Adrenal gland (tissue), 12 donors: ENCODE measurements around the gene COMMD1. TPM values are rescaled to one million over a fixed set of nuclear protein-coding genes. Genes with fewer than 3 reads are reported as not detected.
"Not testable (repeated sequence)": the region's sequence is repeated elsewhere in the genome, so short reads cannot be mapped to it uniquely, and the experiment has no call there.

ENCODE experiments used
- DNase-seq, 7 donors: peaks; one replicate each; pipeline ENCODE4 v3.0.0-alpha.2; 2019 to 2020
- H3K27ac ChIP-seq, 5 donors: fragments of 200-600 bp; sonication (generic) in 4 of 5; 1 replicate in 3 of 5; 2 replicates in 2 of 5; pipeline versions ENCODE4 v1.5.1 to v1.8.0; 2016 to 2020; ENCODE audit warnings: mild to moderate bottlenecking in 1 of 5
- H3K27me3 ChIP-seq: fragments of 200-600 bp; 2 replicates; pipeline ENCODE4 v1.8.0; 2021
- H3K36me3 ChIP-seq, 2 donors: fragments of 200-600 bp; replicated peaks in 1 of 2; 1 replicate in 1 of 2; 2 replicates in 1 of 2; pipeline versions ENCODE4 v1.5.1 to v1.8.0; 2018 to 2022
- H3K4me1 ChIP-seq, 2 donors: fragments of 200-600 bp; replicated peaks in 1 of 2; 1 replicate in 1 of 2; 2 replicates in 1 of 2; pipeline versions ENCODE4 v1.5.1 to v1.8.0; 2018 to 2021
- H3K4me3 ChIP-seq, 4 donors: fragments of 200-600 bp; sonication (generic) in 3 of 4; one replicate each; pipeline ENCODE4 v1.5.1; 2016 to 2018
- H3K9me3 ChIP-seq, 3 donors: fragments of 200-600 bp; sonication (generic) in 1 of 3; replicated peaks in 1 of 3; 1 replicate in 2 of 3; 2 replicates in 1 of 3; pipeline versions ENCODE4 v1.5.1 to v1.8.0; 2016 to 2021
- POLR2A ChIP-seq, 2 donors: fragments of 450-650 bp; IDR thresholded peaks; one replicate each; pipeline ENCODE4 v1.6.1; 2017; ENCODE audit warnings: antibody characterized with exemption in 2 of 2, mild to moderate bottlenecking in 2 of 2, moderate library complexity in 1 of 2
- WGBS, 4 donors: extraction: QIAGEN DNeasy Blood & Tissue Kit in 2 of 4; methylation state at CpG; one replicate each; pipeline versions ENCODE4 v1.1.5 to v1.1.7; 2013 to 2017; 5-methylcytosine and 5-hydroxymethylcytosine counted together
- intact Hi-C, 2 donors: fragments of 100-400 bp; cut with DNase I; formaldehyde crosslinking; loops; one replicate each; pipeline versions ENCODE4 v1.14.1 to v1.15.0; 2022 to 2023
- polyA plus RNA-seq, 3 donors: library from polyadenylated mRNA; stranded (reverse); fragments of 200-250 nt in 2 of 3; fragments of 350-450 nt in 1 of 3; fragmentation: Illumina TruSeq in 1 of 3; extraction: RNeasy Lipid Tissue Mini Kit (QIAGEN cat#74804) in 1 of 3; gene quantifications; one replicate each; pipeline ENCODE4 v1.2.3, GENCODE V29; 2013 to 2014
- total RNA-seq, 9 donors: library from RNA; depleted of rRNA in 4 of 9; stranded (reverse); fragments of >200 nt in 4 of 9; fragments of 120-200 nt in 1 of 9; fragmentation: NEBNext Ultra II Directional in 1 of 9; extraction: Animal tissue kit (Norgen Biotek cat#: 25700) in 1 of 9; gene quantifications; one replicate each; pipeline versions ENCODE4 v1.1.0 to v1.2.4, GENCODE V29; 2013 to 2023
- TF ChIP-seq, protein P1 (sequence below), 6 experiments: fragments of 450-650 bp in 4 of 6; fragments of 200-600 bp in 2 of 6; sonication (generic) in 1 of 6; IDR thresholded peaks; 1 replicate in 5 of 6; 2 replicates in 1 of 6; pipeline versions ENCODE4 v1.5.1 to v1.8.0; 2016 to 2021; ENCODE audit warnings: antibody characterized with exemption in 6 of 6, mild to moderate bottlenecking in 2 of 6, moderate library complexity in 1 of 6
- donor health status: healthy with polysubstance abuse.
- donor health status: Bipolar disorder and iron deficiency.
- donor health status: DM: yes; HTN: yes; CAD: no.
- donor health status: DM: no; HTN: no; CAD: no.
- donor health status: DM: no; HTN: no; CAD: no.
- donor health status: DM: yes; HTN: yes; CAD: no.

Gene COMMD1
- total and polyA plus RNA-seq, 12 donors = 35.5 to 89.9 (median 55.4) TPM

GRCh38 chr2:62144689-62145477 is 239.4 kb downstream of the COMMD1 start:
- intact Hi-C loops = no loop called here
- TF ChIP-seq, protein P1, sequence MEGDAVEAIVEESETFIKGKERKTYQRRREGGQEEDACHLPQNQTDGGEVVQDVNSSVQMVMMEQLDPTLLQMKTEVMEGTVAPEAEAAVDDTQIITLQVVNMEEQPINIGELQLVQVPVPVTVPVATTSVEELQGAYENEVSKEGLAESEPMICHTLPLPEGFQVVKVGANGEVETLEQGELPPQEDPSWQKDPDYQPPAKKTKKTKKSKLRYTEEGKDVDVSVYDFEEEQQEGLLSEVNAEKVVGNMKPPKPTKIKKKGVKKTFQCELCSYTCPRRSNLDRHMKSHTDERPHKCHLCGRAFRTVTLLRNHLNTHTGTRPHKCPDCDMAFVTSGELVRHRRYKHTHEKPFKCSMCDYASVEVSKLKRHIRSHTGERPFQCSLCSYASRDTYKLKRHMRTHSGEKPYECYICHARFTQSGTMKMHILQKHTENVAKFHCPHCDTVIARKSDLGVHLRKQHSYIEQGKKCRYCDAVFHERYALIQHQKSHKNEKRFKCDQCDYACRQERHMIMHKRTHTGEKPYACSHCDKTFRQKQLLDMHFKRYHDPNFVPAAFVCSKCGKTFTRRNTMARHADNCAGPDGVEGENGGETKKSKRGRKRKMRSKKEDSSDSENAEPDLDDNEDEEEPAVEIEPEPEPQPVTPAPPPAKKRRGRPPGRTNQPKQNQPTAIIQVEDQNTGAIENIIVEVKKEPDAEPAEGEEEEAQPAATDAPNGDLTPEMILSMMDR (IDR thresholded peaks at IDR 0.05) = no peak
- TF ChIP-seq POLR2A (IDR thresholded peaks at IDR 0.05) = no peak
- WGBS, 4 donors = 95 to 98% (median 97%) methylated on average over 5 of the region's 5 CpGs

DNA sequence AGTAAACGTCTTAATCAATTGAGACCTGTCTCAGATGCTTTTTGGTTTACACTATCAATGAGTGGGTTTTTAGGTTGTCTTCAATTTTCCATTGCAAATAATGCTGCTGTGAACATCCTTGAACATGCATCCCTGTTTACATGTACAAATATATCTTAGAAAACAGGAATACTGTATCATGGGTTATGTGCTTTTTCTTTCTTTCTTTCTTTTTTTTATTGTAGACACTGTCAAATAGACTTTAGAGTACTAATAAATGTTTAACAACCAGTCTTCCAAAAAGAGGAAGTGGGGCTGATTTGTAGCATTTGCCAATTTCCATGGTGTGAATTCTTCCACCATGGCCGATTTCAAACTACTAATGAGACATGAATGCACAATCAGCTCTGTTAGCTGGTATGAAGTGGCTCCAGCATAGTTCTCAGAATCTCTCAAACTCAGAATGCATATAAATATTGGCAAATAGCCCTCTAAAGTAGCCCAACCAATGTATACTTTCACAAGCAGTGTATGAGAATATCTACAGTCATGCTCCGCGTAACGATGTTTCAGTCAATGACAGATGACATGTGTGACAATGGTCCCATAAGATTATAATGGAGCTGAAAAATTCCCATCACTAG is 240.1 kb downstream of the COMMD1 start:
- no peaks in the 10 kb centered on the region for H3K27me3 ChIP-seq
- no peak for DNase-seq
- no peaks in the 10 kb centered on the region for H3K4me1 ChIP-seq
- TF ChIP-seq, protein P1 (IDR thresholded peaks at IDR 0.05) = no peak
- no peak for TF ChIP-seq POLR2A (IDR thresholded peaks at IDR 0.05)
- intact Hi-C loops = no loop called here
- no peaks in the 10 kb centered on the region for H3K9me3 ChIP-seq
- no peak overlapping the region for H3K27ac ChIP-seq
- no peak overlapping the region for H3K4me3 ChIP-seq
- H3K36me3 ChIP-seq = no peaks in the 10 kb centered on the region
- WGBS, 4 donors = 89 to 93% (median 92%) methylated on average over 5 of the region's 5 CpGs

More at GRCh38 chr2:62144689-62145477, 239.4 kb downstream of the COMMD1 start:
- Histone ChIP-seq H3K4me1 (no peaks in the 10 kb centered on the region), H3K4me3 (no peak overlapping the region), H3K9me3 (no peaks in the 10 kb centered on the region), H3K27me3 (no peaks in the 10 kb centered on the region), H3K36me3 (no peaks in the 10 kb centered on the region), H3K27ac (no peak overlapping the region)
- DNase-seq = no peak

GRCh38 chr2:62146790-62147189 is 241.3 kb downstream of the COMMD1 start:
- H3K36me3 ChIP-seq, H3K27me3 ChIP-seq, H3K4me1 ChIP-seq, H3K9me3 ChIP-seq, H3K4me3 ChIP-seq, intact Hi-C loops, DNase-seq, H3K27ac ChIP-seq: not testable (repeated sequence)
- 94 to 99% (median 97%) methylated on average over 4 to 7 of the region's 7 CpGs for WGBS, 4 donors

GRCh38 chr2:62147610-62148301 is 242.3 kb downstream of the COMMD1 start:
- Histone ChIP-seq H3K36me3 (no peaks in the 10 kb centered on the region), H3K4me1 (no peaks in the 10 kb centered on the region), H3K4me3 (no peak overlapping the region), H3K27ac (no peak overlapping the region), H3K27me3 (no peaks in the 10 kb centered on the region), H3K9me3 (no peaks in the 10 kb centered on the region)
- TF ChIP-seq, protein P1 (IDR thresholded peaks at IDR 0.05) = no peak
- no peak for TF ChIP-seq POLR2A (IDR thresholded peaks at IDR 0.05)
- DNase-seq = no peak
- intact Hi-C loops = no loop called here
- WGBS, 4 donors = 79 to 87% (median 84%) methylated on average over 4 of the region's 4 CpGs
